HEK293T (cell line): Measurements from ENCODE around the gene IDH2.

ENCODE experiments used
- CTCF ChIA-PET: fragments of 350-600 bp; formaldehyde crosslinking; extraction: SDS; loops from one replicate; lab custom pipeline; 2021; ENCODE audit warnings: antibody characterized with exemption, inconsistent platforms; lab: Yijun Ruan, JAX
- POLR2A ChIA-PET: fragments of 350-600 bp; formaldehyde crosslinking; extraction: SDS; loops from one replicate; lab custom pipeline; 2020; ENCODE audit warnings: antibody characterized with exemption, inconsistent platforms; lab: Yijun Ruan, JAX
- DNase-seq: peaks from one replicate; pipeline ENCODE4 v3.0.0; 2012; ENCODE audit warnings: mixed read lengths; ENCODE audit errors: extremely low spot score
- ARNT ChIP-seq: fragments of 450-650 bp; IDR thresholded peaks from 2 replicates; pipeline ENCODE4 v1.6.1; 2017; ENCODE audit warnings: mild to moderate bottlenecking
- BHLHE40 ChIP-seq: fragments of 450-650 bp; IDR thresholded peaks from 2 replicates; pipeline ENCODE4 v1.6.1; 2016; ENCODE audit warnings: mild to moderate bottlenecking, moderate library complexity, borderline replicate concordance
- CTBP1 ChIP-seq: fragments of 450-650 bp; IDR thresholded peaks from 2 replicates; pipeline ENCODE4 v1.6.1; 2016; ENCODE audit warnings: borderline replicate concordance
- ELF4 ChIP-seq: fragments of 450-650 bp; IDR thresholded peaks from 2 replicates; pipeline ENCODE4 v1.6.1; 2017; ENCODE audit warnings: antibody characterized with exemption
- FOXA1 ChIP-seq: fragments of 450-650 bp; IDR thresholded peaks from 2 replicates; pipeline ENCODE4 v1.6.1; 2016; ENCODE audit warnings: mild to moderate bottlenecking
- FOXK2 ChIP-seq: fragments of 450-650 bp; IDR thresholded peaks from 2 replicates; pipeline ENCODE4 v1.6.1; 2016; ENCODE audit warnings: mild to moderate bottlenecking
- FOXM1 ChIP-seq: fragments of 450-650 bp; IDR thresholded peaks from 2 replicates; pipeline ENCODE4 v1.6.1; 2017; ENCODE audit warnings: mild to moderate bottlenecking, borderline replicate concordance
- HDGF ChIP-seq: fragments of 450-650 bp; IDR thresholded peaks from 2 replicates; pipeline ENCODE4 v1.6.1; 2017; ENCODE audit warnings: antibody characterized with exemption, borderline replicate concordance
- L3MBTL2 ChIP-seq: fragments of 450-650 bp; conservative IDR thresholded peaks from 2 replicates; pipeline ENCODE4 v1.6.1; 2016; ENCODE audit warnings: mild to moderate bottlenecking
- LEF1 ChIP-seq: fragments of 450-650 bp; IDR thresholded peaks from 2 replicates; pipeline ENCODE4 v1.6.1; 2017; ENCODE audit warnings: mild to moderate bottlenecking, borderline replicate concordance
- NFRKB ChIP-seq: fragments of 450-650 bp; IDR thresholded peaks from 2 replicates; pipeline ENCODE4 v1.6.1; 2016; ENCODE audit warnings: mild to moderate bottlenecking, moderate library complexity
- SP1 ChIP-seq: fragments of 450-650 bp; IDR thresholded peaks from 2 replicates; pipeline ENCODE4 v1.6.1; 2017
- SUZ12 ChIP-seq: fragments of 450-650 bp; IDR thresholded peaks from 2 replicates; pipeline ENCODE4 v1.6.1; 2016; ENCODE audit warnings: mild to moderate bottlenecking
- TARDBP ChIP-seq: fragments of 450-650 bp; IDR thresholded peaks from 2 replicates; pipeline ENCODE4 v1.6.1; 2016
- ZNF384 ChIP-seq: fragments of 450-650 bp; IDR thresholded peaks from 2 replicates; pipeline ENCODE4 v1.6.1; 2016
- TF ChIP-seq, protein P1 (sequence below): fragments of 450-650 bp; IDR thresholded peaks from 2 replicates; pipeline ENCODE4 v1.6.1; 2016

Gene IDH2

DNA sequence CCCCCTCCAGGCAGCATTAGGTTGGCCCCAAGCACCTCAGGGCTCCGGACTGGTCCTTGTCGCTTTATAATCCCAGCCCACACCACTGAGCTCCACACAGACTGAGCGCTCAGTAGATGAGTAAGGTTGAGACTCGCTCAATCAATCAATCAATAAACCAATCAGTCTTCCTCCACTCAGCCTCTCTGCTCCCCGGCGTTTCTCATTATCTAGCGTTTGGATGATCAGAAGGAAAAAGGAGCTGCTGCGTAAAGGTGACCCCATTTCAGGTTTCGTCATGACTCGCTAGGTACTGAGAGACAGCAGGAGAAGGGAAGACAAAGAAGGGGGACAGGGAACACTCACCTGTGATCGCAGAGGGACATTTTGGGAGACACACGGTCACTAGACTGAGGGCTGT lies 59.9 kb downstream of the IDH2 start:
- CTCF ChIA-PET, result interaction anchor here (0.5 to 0.7 kb wide), 2 partner anchors 45 to 310 kb away, joined by 3 to 4 read pairs; no protein-coding TSS in a partner anchor
- TF ChIP-seq CTBP1, result no peak
- TF ChIP-seq LEF1, result no peak
- no peak for TF ChIP-seq NFRKB
- TF ChIP-seq ELF4, result no peak
- TF ChIP-seq BHLHE40, result no peak
- TF ChIP-seq, protein P1, sequence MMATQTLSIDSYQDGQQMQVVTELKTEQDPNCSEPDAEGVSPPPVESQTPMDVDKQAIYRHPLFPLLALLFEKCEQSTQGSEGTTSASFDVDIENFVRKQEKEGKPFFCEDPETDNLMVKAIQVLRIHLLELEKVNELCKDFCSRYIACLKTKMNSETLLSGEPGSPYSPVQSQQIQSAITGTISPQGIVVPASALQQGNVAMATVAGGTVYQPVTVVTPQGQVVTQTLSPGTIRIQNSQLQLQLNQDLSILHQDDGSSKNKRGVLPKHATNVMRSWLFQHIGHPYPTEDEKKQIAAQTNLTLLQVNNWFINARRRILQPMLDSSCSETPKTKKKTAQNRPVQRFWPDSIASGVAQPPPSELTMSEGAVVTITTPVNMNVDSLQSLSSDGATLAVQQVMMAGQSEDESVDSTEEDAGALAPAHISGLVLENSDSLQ, result no peak
- TF ChIP-seq ARNT, result no peak
- TF ChIP-seq FOXK2, result no peak
- no peak for TF ChIP-seq SUZ12
- no peak for TF ChIP-seq FOXM1
- no peak for TF ChIP-seq L3MBTL2
- TF ChIP-seq TARDBP, result no peak
- no peak for TF ChIP-seq HDGF
- no peak for TF ChIP-seq ZNF384
- TF ChIP-seq SP1, result no peak
- TF ChIP-seq FOXA1, result no peak
- POLR2A ChIA-PET, result no interaction called here
- no peak for DNase-seq

DNA sequence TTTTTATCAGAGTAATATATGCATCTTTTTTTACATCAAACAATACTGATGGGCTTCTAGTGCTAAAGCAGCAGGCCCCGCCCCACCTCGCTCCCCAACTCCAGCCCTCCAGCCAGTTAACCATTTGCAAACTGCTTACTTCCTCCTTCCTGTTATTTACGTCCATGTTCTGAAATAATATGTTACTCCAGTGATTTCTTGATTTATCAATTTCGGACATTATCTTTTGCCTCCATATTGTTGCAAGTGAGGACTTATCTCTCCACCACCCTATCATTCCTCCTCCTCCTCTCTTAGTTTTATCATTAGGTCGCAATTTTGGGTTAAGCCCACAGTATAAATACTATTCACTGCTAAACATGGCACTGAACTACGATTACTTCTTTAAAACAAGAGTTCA lies 61.6 kb downstream of the IDH2 start:
- TF ChIP-seq NFRKB, result no peak
- TF ChIP-seq ZNF384, result no peak
- no peak for DNase-seq
- ChIA-PET CTCF (no interaction called here), POLR2A (no interaction called here)

DNA sequence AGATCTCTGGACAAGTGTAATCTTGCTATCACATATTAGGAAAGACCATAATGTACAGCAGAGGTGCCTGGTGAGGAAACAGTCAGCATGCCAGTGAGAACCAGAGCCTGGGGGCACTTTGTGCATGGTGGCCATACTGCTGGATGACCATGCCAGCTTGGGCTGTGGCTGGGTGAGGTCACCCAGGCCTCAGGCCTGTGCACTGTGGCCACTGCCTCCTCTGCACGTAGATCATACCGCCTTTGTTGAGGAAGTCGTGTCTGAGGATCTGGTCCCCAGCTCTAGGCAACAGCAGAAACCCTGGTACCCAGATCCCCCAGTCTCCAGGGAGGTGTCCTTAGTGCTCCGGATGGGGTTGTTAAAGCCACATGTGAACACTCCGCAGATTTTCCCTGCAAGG lies 62.3 kb downstream of the IDH2 start:
- POLR2A ChIA-PET, result no interaction called here
- DNase-seq, result no peak
- TF ChIP-seq HDGF (no peak), ELF4 (no peak), ARNT (no peak), SUZ12 (no peak), SP1 (no peak), NFRKB (no peak), ZNF384 (no peak), L3MBTL2 (no peak), TARDBP (no peak)
- CTCF ChIA-PET, result no interaction called here

GRCh38 chr15:90038632-90039095 lies 63.6 kb downstream of the IDH2 start:
- DNase-seq, result no peak
- CTCF ChIA-PET, result no interaction called here
- TF ChIP-seq ARNT (no peak), LEF1 (no peak), SUZ12 (no peak), SP1 (no peak), ZNF384 (no peak), HDGF (no peak), L3MBTL2 (no peak), NFRKB (no peak)
- TF ChIP-seq, protein P1, result no peak
- POLR2A ChIA-PET, result no interaction called here

DNA sequence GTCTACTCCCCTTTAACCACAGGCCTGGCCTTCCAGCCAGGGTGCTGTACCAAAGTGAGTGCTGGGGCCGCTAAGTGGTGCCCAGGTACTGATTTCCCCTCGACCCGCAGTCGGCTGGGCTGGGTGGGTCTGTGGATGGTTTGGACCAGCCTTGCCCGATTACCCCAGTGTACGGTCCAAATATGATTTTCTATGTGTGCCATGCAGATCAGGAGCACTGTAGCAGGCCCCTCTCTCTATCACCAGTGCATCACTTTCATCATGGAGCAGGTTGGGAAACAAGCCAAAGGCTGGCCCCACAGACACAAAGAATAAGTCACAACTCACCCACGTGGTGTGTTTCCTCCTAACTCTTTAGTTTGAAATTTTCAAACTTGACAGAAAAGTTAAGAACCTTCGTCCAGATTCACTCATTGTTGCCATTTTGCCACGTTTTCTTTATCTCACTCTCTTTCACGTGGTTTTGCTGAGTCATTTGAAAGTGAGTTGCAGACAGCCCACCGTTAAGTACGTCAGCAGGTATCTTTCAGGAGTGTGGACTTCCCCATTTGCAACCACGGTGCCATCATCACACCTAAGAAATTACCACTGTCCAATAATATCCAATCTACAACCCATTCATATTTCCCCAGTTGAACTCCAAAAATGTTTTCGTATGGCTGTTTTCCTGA lies 64.2 kb downstream of the IDH2 start:
- ChIA-PET CTCF (no interaction called here), POLR2A (no interaction called here)
- no peak for TF ChIP-seq LEF1
- TF ChIP-seq FOXM1, result no peak
- TF ChIP-seq L3MBTL2, result no peak
- TF ChIP-seq HDGF, result no peak
- no peak for TF ChIP-seq ARNT
- no peak for TF ChIP-seq SP1
- no peak for TF ChIP-seq NFRKB
- TF ChIP-seq FOXA1, result no peak
- no peak for TF ChIP-seq SUZ12
- TF ChIP-seq ELF4, result no peak
- no peak for TF ChIP-seq BHLHE40
- TF ChIP-seq ZNF384, result no peak
- no peak for TF ChIP-seq CTBP1
- no peak for TF ChIP-seq FOXK2
- TF ChIP-seq, protein P1, result no peak
- no peak for TF ChIP-seq TARDBP
- DNase-seq, result no peak

DNA sequence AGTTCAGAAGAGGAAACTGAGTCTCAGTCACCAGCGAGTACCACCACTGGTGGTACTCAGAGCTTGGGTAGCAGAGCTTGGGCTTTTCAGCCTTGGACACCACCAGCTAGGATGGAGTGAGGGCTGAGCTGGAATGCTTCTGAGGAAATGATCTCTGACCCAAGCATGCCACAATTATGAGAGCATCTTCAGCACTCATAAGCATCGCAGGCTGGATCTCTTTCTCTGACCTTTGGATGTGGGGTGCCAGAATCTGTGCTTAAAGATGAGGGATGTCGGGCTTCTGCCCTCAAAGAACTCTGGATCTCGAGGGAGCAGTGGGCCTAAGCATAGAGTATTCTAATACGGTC lies 64.8 kb downstream of the IDH2 start:
- CTCF ChIA-PET, result no interaction called here
- no peak for DNase-seq
- POLR2A ChIA-PET, result no interaction called here
- no peak for TF ChIP-seq FOXM1
- no peak for TF ChIP-seq SUZ12
- TF ChIP-seq, protein P1, result no peak
